ENCODE data around the gene PRDM10.

DNA sequence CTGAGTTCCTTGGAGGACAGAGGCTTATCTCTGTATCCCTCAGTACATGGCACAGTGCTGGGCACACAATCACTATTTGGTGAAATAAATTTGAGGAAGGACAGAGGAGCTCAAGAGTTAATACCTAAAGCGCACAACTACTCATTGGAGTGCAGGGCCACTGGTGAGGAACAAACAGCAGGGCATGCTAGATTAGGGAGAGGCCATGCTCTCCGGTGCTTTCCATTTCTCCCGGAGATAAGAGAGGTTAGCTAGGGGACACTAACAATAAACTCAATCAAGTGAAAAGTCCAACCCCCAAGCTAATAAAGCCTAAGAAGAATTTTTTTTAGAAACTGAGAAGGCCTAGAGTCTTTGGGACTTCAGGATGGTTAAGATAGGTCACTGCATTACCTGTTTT is 136.3 kb downstream of the PRDM10 start:
- TF ChIP-seq POLR2A (IDR thresholded peaks at IDR 0.05) = no peak
- TF ChIP-seq, protein P1, sequence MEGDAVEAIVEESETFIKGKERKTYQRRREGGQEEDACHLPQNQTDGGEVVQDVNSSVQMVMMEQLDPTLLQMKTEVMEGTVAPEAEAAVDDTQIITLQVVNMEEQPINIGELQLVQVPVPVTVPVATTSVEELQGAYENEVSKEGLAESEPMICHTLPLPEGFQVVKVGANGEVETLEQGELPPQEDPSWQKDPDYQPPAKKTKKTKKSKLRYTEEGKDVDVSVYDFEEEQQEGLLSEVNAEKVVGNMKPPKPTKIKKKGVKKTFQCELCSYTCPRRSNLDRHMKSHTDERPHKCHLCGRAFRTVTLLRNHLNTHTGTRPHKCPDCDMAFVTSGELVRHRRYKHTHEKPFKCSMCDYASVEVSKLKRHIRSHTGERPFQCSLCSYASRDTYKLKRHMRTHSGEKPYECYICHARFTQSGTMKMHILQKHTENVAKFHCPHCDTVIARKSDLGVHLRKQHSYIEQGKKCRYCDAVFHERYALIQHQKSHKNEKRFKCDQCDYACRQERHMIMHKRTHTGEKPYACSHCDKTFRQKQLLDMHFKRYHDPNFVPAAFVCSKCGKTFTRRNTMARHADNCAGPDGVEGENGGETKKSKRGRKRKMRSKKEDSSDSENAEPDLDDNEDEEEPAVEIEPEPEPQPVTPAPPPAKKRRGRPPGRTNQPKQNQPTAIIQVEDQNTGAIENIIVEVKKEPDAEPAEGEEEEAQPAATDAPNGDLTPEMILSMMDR (IDR thresholded peaks at IDR 0.05) = no peak
- TF ChIP-seq EP300 (IDR thresholded peaks at IDR 0.05) = no peak
